IPS-20b (cell line): Measurements from ENCODE around the gene LARP4B.

ENCODE experiments used
- H3K27ac ChIP-seq: one replicate; pipeline ENCODE4 v1.5.1; 2013; ENCODE audit warnings: low read length
- H3K27me3 ChIP-seq: 2 replicates; pipeline ENCODE4 v1.6.1; 2013; ENCODE audit warnings: mild to moderate bottlenecking, low read length, inconsistent platforms; ENCODE audit not compliant: insufficient read depth
- H3K36me3 ChIP-seq: 2 replicates; pipeline ENCODE4 v1.6.1; 2013; ENCODE audit warnings: low read depth, mild to moderate bottlenecking, inconsistent platforms, low read length, moderate library complexity; ENCODE audit not compliant: insufficient read depth
- H3K4me1 ChIP-seq: 2 replicates; pipeline ENCODE4 v1.6.1; 2013; ENCODE audit warnings: mild to moderate bottlenecking, control low read depth, inconsistent platforms, low read length, moderate library complexity; ENCODE audit not compliant: insufficient read depth
- H3K4me3 ChIP-seq: 2 replicates; pipeline ENCODE4 v1.5.1; 2013; ENCODE audit warnings: mild to moderate bottlenecking, low read length, inconsistent platforms
- H3K9ac ChIP-seq: 2 replicates; pipeline ENCODE4 v1.6.1; 2013; ENCODE audit warnings: low read depth, mild to moderate bottlenecking, inconsistent platforms, low read length, moderate library complexity
- H3K9me3 ChIP-seq: 2 replicates; pipeline ENCODE4 v1.6.1; 2013; ENCODE audit warnings: mild to moderate bottlenecking, low read depth, low read length, inconsistent platforms; ENCODE audit not compliant: insufficient read depth

The LARP4B gene

DNA sequence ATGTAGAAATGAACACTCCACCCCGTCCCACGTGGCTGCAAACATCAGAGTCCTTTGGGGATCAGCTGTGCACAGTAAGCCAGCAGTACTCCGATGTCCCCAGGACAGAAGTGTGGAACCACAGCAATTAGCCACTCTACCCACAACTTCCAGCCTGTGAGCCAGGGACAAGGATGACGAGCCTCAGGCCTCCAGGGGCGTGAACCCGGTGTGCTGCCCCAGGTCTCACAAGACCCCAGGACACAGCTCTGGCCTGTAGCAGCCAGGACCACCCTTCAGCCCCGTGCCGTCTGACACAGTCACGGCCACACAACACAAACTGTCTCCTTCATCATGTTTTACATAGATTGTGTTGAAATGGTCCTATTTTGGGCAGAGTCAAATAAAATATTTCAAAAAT is 129.0 kb downstream of the LARP4B start:
- Histone ChIP-seq H3K36me3 (peaks cover 7% of the 10 kb centered on the region), H3K4me1 (no peaks in the 10 kb centered on the region), H3K27ac (no peak overlapping the region), H3K4me3 (no peak overlapping the region), H3K9ac (no peak overlapping the region), H3K9me3 (peaks cover 10% of the 10 kb centered on the region; the same call in 1 of the 2 replicates), H3K27me3 (no peaks in the 10 kb centered on the region)

DNA sequence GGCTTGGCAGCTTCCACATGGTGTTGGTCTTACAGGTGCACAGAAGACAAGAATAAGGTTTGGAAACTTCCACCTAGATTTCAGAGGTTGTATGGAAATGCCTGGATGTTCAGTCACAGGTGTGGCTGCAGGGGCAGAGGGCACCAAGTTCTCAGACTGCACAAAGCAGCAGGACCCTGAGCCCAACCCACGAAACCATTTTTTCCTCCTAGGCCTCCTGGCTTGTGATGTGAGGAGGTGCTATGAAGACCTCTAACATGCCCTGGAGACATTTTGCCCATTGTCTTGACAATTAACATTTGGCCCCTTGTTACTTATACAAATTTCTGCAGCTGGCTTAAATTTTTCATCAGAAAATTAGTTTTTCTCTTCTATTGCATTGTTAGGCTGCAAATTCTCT is 134.3 kb downstream of the LARP4B start:
- H3K27me3 ChIP-seq, result no peaks in the 10 kb centered on the region
- peaks cover 27% of the 10 kb centered on the region for H3K9me3 ChIP-seq
- no peaks in the 10 kb centered on the region for H3K36me3 ChIP-seq
- H3K27ac ChIP-seq, result no peak overlapping the region
- no peak overlapping the region for H3K4me3 ChIP-seq
- no peaks in the 10 kb centered on the region for H3K4me1 ChIP-seq
- no peak overlapping the region for H3K9ac ChIP-seq

DNA sequence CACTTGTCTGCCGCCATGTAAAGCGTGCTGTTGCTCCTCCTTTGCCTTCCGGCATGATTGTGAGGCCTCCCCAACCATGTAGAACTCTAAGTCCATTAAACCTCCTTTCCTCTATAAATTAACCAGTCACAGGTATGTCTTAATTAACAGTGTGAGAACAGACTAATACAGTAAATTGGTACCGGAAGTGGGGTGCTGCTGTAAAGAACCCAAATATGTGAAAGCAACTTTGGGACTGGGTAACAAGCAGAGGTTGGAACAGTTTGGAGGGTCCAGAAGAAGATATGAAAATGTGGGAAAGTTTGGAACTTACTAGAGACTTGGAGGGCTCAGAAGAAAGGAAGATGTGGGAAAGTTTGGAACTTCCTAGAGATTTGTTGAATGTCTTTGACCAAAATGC is 135.3 kb downstream of the LARP4B start:
- Histone ChIP-seq H3K4me1 (no peaks in the 10 kb centered on the region), H3K9ac (no peak overlapping the region), H3K4me3 (no peak overlapping the region), H3K36me3 (no peaks in the 10 kb centered on the region), H3K27ac (no peak overlapping the region), H3K9me3 (peaks cover 27% of the 10 kb centered on the region), H3K27me3 (no peaks in the 10 kb centered on the region)

DNA sequence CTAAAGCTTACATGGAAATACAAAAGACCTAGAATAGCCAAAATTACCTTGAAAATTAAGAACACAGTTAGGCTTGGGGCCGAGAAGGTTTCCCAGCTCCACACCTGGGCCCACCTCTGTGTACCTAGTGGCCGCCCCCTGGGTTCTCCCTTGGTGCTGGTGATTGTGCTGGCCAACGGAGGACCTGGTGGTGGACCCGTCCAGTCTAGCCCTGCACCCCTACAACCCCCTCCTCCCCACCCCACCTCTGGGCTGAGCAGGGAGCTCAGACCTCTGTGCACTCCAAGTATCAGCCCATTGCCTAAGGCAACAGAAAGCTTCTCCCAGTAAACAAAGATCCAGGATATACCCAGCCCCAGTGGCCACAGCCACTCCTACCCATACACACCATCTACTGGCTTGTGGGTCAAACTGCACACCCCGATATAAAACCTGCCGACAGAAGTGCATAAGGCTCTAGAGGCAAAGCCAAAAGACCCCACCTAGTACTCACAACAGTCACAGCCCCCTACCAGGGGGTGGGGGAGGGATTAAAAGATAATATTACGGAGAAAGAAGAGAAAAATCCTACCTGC is 137.0 kb downstream of the LARP4B start:
- Histone ChIP-seq H3K9ac (no peak overlapping the region), H3K4me3 (no peak overlapping the region), H3K27me3 (no peaks in the 10 kb centered on the region), H3K9me3 (peaks cover 27% of the 10 kb centered on the region), H3K27ac (no peak overlapping the region), H3K36me3 (no peaks in the 10 kb centered on the region), H3K4me1 (no peaks in the 10 kb centered on the region)

DNA sequence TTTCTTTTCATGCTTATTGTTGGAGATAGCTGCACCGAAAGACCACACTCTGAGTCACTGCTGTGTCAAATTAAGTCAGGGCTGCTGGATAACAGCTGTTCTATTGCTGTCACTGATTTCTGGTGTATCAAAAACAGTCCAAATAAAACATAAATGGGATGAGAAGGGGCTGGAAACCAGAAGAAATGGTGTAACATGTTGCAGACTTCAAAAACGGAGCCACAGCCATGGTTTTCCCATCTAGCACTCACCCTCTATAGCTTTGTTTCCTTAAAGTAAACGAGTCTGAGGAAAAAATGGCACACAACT is 138.8 kb downstream of the LARP4B start:
- H3K9ac ChIP-seq, result no peak overlapping the region
- H3K27ac ChIP-seq, result no peak overlapping the region
- H3K9me3 ChIP-seq, result peaks cover 19% of the 10 kb centered on the region
- no peak overlapping the region for H3K4me3 ChIP-seq
- H3K36me3 ChIP-seq, result no peaks in the 10 kb centered on the region
- no peaks in the 10 kb centered on the region for H3K27me3 ChIP-seq
- H3K4me1 ChIP-seq, result no peaks in the 10 kb centered on the region

DNA sequence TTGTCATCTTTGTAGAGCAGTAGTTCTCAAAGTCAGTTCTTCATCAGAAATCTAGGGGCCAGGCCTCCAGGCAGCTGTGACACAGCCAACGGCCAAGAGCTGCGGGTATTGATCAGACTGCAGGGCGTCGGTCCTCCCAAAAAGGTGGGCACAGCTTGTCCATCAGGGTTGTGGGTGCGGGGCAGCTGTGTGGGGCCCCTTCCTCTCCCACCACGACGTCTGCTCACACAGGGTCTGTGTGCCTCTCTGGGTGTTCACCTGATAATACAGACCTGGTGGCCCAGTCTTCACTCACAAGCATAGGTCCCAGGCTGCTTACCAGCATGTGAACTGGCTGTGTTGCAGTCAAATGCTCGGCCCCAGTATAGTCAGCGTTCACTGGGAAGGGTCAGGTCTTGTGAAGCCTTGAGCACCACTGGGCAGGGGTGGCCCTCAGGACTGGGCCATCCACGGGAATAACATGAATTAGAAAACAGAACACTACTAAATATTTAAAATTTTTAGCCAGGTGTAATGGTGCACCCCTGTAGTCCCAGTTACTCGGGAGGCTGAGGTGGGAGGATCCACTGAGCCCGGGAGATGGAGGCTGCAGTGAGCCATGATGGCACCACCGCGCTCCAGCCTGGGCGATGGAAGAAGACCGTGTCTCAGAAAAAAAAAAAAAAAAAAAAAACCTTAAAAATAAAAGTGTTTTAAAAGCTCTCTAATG is 139.3 kb downstream of the LARP4B start:
- Histone ChIP-seq H3K9me3 (peaks cover 14% of the 10 kb centered on the region), H3K27me3 (no peaks in the 10 kb centered on the region), H3K9ac (no peak overlapping the region), H3K36me3 (no peaks in the 10 kb centered on the region), H3K4me3 (no peak overlapping the region), H3K4me1 (no peaks in the 10 kb centered on the region), H3K27ac (no peak overlapping the region)

DNA sequence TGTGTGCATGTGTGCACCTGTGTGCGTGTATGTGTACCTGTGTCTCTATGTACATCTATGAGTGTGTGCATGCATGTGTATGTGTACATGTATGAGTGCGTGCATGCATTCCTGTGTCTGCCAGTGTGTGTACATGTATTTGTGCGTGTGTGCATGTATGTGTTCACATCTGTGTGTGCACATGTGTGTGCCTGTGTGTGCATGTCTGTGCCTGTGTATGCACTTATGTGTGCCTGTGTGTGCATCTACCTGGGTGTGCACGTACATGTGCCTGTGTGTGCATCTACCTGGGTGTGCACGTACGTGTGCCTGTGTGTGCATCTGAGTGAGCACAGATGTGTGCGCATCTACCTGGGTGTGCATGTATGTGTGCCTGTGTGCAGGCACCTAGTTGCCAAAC is 139.9 kb downstream of the LARP4B start:
- no peaks in the 10 kb centered on the region for H3K36me3 ChIP-seq
- H3K9ac ChIP-seq, result no peak overlapping the region
- H3K4me1 ChIP-seq, result no peaks in the 10 kb centered on the region
- H3K4me3 ChIP-seq, result no peak overlapping the region
- peaks cover 8% of the 10 kb centered on the region for H3K9me3 ChIP-seq
- no peak overlapping the region for H3K27ac ChIP-seq
- no peaks in the 10 kb centered on the region; the same call in 1 of the 2 replicates for H3K27me3 ChIP-seq

DNA sequence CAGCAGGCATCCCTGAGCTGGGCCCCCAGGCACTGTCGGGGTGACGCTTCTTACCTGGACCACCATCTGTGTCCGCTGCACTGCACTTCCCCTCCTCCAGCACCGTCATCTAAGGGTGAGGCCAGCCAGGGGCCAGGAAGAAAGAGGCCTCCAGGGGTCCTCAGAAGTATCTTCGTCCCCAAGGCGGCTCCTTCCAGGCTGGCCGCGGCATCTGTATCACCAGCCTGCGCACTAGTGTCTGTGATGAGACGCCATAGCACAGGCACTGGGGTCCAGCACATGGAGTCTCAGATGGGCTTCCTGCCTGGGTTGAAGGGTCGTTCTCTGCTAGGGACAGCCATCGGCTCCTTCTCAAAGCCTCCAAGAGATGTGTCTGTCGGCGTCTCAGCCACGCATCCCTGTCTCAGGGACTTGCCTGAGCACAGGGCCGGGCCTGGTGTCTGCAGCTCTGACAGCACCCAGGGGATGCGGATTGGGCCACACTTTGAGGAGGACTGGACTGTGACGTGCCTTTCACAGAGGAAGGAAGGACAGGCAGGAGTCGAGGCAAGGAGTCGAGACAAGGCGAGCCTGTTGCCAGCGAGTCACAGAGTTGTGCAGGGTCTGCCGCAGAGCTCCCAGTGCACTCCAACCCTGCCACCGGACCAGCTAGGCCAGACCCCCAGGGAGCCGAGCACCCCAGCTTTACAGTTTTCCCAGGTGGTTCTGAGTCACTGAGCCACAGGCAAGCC is 140.5 kb downstream of the LARP4B start:
- H3K4me1 ChIP-seq, result no peaks in the 10 kb centered on the region
- no peak overlapping the region for H3K4me3 ChIP-seq
- peaks cover 2% of the 10 kb centered on the region; the same call in 1 of the 2 replicates for H3K9me3 ChIP-seq
- H3K36me3 ChIP-seq, result no peaks in the 10 kb centered on the region
- no peak overlapping the region for H3K27ac ChIP-seq
- H3K9ac ChIP-seq, result no peak overlapping the region
- H3K27me3 ChIP-seq, result peaks cover 3% of the 10 kb centered on the region

DNA sequence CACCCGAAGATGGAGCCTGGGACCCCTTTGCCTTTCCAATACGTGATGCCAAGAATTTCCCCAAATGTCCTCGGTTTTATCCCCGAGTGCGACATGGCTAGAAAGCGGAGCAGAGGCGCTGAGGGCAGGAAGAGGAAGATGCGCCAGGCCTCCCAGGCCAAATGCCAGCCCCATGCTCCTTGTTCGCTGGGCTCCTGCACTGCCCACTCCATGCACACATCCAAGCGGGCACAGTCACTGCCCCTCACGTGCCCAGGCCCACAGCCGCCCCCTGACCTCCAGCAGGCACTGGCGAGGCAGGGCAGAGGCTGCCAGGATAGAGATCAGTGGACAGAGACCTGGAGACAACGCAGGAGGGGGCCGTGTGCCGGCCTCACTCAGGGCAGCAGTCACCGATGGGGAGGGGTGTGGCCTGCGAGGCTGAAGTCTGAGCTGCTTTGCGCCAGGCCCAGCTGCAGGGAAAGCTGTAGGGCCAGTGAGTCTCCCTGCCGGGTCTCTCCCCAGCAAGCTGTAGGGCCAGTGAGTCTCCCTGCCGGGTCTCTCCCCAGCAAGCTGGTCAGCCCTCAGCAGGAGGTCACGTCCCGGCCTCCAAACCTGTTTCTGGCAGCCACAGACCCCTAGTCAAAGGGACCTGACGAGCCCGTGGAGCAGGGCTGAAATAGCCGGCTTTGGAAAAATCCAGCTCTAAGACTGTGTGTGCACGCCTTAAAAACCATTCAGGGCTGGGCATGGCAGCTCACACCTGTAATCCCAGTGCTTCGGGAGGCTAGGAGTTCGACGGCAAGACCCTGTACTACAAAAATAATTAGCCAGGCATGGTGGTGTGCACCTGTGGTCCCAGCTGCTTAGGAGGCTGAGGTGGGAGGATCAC is 141.4 kb downstream of the LARP4B start:
- no peak overlapping the region for H3K9ac ChIP-seq
- H3K4me1 ChIP-seq, result no peaks in the 10 kb centered on the region; the same call in 1 of the 2 replicates
- H3K4me3 ChIP-seq, result no peak overlapping the region
- peaks cover 12% of the 10 kb centered on the region for H3K27me3 ChIP-seq
- H3K27ac ChIP-seq, result no peak overlapping the region
- no peaks in the 10 kb centered on the region for H3K36me3 ChIP-seq
- H3K9me3 ChIP-seq, result no peaks in the 10 kb centered on the region

DNA sequence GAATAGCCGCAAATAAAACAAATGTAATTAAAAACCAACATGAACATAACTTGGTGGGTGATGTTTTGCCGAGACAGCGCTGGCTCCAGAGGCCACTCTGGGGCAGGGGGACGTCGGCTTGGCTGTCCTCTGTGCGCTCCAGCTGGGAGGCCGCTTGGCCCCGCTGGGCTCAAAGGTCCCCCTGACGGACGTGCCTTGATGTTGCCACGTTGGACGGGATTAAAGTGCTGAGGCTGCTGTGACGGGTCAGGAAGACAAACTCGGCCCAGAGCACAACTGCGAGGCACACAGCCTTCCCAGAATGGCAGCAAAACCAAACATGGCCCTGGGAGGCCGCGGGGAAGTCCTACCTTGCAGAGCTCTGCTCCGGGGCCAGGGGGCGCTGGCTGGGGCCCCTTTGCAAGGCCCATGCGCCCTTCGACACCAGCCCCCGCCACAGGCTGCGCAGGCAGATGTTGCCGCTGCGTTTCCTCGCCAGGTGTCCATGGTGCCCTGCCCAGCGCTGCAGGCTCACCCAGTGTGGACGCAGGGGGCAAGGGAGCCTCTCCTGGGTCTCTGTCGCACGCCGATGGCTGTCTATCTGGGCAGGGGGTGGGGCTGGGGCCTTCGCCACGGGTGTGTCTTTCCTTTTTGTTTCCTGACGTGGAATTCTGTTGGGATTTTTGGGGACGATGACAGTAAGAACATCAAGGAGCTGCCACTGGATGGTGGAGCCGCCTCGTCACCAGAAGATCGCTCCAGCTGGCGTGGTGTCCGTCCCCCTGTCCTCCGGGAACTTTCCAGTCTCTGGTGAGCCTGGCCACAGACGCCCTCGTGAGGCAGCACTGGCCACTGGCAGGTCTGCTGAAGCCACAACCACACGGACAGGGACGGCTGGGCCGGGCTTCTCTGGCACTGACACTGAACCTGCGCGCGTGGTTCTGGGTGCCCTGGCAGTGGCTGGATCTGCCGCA is 142.4 kb downstream of the LARP4B start:
- no peak overlapping the region for H3K4me3 ChIP-seq
- H3K27me3 ChIP-seq, result peaks cover 18% of the 10 kb centered on the region
- no peak overlapping the region for H3K9ac ChIP-seq
- H3K9me3 ChIP-seq, result no peaks in the 10 kb centered on the region
- no peak overlapping the region for H3K27ac ChIP-seq
- no peaks in the 10 kb centered on the region; the same call in 1 of the 2 replicates for H3K4me1 ChIP-seq
- H3K36me3 ChIP-seq, result no peaks in the 10 kb centered on the region
